AML-193 (cell line): ENCODE results near the gene RELCH.
A peak's percentile ranks its signal among the peaks of the same experiment; 100 is the strongest.

Experiments
- DNase-seq, 2 experiments: peaks; one replicate each; lab custom pipeline; 2025; lab: John Stamatoyannopoulos, UW

The RELCH gene

DNA sequence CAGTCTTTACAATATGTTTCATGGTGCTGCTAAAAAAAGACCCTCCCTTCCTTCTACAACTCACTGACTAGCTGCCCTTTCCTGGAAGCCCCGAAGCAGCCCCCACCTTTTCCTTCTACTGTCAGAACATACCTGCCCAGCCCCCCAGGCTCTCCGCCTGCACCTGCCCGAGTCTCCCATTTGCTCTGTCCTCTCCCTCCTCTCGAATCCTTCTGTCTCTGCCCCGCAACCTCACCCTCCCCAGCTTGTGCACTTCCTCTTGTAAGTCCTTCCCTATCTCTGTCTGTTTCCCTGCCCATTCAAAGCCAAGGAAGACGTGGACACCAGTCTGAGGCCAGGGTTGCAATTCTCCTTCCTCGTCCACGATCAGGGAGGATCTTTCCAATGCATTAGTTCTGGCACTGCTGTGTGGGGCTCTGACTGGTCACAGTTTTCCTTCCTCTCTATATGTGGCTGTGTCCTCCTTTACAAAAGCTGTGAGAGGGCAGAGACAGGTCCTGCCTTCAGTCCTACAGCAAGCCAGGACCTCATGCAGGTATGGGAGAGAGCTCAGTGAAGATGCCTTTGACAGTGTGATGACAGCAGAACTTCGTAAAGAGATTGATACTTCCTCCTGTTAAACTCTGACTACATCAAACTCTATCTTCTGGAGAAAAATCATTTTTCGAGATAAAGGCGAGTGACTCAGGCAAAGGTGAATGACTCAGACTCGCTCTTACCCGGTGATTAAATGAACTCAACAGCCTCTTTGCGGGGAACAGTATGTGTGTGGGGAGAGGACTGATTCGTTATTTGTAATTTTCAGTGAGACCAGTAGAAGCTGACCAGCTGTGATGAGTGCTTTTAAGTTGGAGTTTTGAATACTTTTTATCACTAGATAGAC, 152.3 kb downstream of the RELCH start:
- DNase-seq: peak in 1 of 2 experiments; percentile 14

DNA sequence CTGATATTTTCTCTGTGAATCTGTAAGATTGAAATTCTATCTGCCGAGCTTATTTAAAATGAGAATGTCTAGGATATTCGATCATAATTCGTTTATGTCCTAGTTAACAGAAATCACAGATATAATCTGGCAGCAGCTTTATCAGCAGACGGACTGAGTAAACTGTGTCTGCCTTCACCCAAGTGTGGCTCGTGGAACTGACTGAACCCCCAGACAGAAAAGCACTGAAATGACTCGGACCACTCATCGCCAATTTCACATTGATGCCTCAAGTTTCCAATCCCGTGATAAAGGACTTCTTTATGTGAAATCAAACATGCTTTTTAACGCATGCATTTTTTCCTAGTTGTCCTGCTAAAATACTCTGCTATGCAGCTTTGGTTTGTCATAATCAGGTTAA, 153.9 kb downstream of the RELCH start:
- DNase-seq: no peak

DNA sequence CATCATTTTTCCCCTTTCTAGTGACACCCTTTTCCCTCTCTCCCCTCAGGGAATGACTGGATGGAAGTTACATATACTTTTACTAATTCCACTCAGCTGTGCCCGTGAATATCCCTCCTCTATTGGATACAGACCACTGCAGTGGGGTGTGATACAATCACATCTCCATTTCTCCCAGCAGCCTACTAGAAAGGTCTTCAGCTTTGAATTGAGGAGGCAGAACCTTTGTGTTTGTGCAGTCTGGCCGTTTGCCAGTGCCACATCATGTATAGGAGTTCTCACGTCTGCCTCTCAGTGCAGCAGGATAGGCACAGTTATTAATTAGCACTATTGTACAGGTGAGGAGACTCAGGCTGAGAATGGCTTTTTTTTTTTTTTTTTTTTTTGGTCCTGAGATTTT, 154.4 kb downstream of the RELCH start:
- no peak for DNase-seq

DNA sequence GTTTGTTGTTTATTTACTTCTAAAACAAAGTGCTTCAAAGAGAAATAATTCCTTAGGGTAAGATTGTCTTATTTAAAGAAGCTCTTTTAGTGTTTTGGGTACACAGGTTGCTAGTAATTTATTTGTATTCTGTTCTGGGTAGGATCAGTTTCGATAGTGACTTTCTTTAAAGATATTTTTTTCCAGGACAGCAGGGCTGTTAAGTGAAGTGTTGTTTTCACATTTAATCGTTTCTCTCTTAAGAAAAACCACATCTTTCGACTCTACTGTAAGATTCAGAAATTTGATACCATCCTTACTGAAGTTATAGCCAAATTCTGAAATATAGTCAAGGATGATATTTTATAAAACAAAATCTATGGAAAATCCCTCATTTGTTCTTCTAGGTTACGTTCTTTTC, 155.8 kb downstream of the RELCH start:
- no peak for DNase-seq

DNA sequence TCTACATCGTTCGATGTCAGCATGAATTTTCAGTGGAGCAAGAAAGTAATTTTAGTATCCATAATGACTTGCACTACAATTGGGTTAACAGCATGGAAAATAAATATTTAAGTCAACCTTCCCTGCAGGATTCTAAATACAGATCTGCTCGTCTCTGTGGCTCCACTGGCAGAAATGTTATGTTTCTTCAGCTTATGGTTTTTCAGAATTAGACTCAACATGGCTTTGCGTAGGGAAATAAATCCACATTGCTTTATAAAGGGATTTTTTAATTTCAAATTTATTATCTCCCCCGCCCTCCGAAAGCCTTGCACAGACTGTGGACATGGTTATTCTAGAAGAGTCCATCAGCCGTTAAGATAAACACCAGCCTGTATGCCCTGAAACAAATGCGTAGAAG, 156.3 kb downstream of the RELCH start:
- DNase-seq: no peak

DNA sequence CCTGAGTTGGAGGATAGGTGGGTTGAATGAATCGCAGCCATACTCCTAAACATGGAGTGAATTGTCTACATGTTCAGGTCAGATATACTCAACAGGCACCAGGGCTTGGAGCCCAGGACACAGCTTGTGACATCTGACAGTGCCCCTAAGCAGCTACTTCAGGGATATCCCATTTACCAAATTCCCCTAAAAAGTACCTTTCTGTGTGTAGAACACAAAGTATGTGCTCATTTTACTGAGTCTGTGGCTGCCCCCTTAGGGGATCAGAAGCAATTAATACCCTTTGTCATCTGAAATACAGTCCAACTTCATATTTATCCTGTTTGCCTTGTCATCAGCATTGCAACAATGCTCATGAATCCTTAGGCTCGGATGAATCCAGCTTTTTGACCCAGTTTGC, 158.9 kb downstream of the RELCH start:
- DNase-seq: no peak

DNA sequence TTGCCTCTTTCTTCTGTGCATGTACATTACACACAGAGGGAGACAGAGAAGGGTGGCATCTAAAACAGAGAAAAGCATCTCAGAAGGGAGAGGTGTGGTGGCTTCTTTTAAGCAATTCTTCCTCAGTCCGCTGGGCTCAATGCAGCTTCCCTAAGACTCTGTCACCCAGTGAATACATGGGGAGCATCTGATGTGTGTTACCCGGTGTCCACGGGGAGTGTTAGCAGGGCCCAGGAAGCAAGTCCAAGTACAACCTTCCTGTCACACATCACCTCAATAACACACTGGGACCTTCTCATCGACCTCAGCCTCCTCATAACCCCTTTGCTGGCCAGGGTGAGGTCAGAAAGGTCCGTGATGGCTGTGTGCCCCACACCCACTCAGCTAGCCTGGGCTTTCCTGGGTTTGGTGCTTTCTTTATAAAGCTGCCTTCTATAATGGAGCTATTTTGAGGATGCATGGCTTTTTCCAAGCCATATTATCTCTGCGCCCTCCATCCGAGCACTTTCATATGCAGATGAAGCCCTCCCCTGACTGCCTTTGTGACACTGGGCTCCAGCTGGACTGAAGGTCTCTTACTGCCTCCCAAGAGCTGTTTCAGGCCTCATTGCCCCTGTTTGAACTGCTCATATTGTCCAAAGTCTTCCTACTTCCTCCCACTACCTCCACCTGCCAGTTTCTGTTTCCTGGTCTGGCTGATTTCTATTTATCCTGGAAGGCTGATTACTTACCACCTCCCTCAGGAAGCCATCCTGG, 159.5 kb downstream of the RELCH start:
- DNase-seq: no peak

DNA sequence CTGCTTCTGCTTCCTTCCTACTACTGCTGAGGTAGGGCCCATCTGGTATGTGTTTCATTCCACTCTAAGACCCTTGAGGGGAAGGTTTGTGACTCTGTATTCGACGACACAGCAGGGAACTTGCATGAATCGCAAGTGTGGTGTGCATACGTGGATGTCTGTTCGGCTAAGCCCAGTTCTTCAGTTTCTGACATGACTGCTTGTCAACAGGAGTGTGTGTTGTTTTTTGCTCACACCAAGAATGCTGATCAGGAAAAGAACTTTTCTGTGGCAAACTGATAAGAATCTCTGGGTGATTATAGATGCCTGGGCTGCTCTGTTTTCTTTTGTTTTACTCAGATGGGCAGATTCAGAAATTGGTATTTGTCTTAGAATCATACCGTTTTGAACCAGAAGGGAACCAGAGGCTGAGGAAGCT, 160.0 kb downstream of the RELCH start:
- DNase-seq: no peak

DNA sequence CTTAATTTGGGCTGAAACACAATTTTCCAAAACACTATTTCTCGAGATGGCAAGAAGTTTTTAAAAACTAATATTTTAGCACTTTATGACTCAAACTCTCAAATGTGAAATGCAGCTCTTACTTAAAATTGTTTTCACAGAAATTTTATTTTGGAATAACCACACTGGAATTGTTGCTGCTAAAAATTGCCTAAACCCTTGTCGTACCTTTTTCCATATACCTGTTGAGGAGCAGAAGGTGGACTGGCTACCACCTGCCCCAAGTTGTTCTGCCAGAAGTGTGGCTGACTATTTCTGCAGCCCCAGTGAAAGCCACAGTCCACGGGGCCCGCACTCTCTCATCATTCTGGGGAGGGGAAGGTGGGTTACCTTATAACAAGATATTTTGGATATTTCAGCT, 161.4 kb downstream of the RELCH start:
- no peak for DNase-seq

DNA sequence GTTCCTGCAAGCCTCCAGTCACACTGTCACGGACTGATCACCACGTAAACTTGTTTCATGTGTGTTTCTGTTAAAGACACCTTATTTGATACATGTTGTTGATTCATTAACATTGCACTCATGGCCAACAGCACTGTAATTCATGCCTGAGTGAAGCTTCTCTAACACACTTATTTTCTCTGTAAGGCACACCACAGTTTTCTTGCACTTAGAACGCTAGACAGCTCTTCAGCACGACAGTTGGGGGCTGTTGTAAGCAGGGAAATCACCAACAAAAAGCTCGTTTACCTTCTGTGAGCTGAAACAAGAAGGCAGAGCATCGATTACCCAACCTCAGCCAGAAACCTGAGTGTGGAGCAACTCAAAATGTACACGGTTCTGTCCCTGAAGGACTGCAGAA, 166.1 kb downstream of the RELCH start:
- no peak for DNase-seq

DNA sequence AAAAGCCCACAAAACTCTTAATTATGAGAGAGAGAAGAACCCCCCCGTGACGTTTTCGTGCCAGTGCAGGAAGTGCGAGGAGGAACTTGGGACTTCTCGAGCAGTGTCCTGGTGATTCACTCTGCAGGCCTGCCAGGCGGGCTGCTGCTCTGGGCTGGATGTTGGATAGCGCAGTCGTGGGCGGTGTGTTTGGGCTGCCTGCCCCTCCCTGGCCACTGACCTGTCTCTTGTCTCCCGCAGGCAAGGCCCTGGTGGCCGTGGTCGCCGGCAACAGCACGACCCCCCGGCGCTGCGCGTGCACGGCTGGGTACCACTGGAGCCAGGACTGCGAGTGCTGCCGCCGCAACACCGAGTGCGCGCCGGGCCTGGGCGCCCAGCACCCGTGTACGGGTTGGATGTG, 167.1 kb downstream of the RELCH start:
- no peak for DNase-seq

DNA sequence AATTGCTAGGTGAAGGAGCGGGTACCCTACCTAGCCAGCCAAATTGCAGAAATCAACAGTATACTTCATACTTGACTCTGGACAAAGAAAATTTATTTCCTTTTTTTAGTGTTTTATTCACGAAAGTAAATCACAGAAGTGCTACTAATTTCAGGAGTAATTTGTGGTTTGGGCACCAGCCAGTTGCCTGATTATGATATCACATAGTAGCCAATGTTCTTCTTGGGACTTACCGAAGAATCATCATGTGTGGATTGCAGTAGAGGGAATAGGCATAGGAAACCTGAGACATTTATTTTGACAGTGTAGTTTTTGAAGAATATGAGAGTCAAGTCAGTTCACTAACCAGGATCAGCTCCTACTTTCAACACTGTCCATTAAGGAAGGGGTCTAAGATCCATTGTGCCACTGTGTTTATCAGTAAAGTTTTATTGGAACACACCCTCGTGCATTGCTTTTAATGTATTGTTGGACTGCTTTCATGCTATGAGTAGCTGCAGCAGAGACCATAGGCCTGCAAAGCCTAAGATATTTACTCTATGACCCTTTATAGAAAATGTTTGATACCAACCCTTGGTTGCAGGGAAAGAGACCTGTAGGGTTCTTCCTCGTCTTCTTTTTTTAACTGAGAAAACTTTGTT, 170.1 kb downstream of the RELCH start:
- DNase-seq: no peak
